PC-3 (cell line): ENCODE data around the gene KLF4.

Experiments
- EZH2 ChIP-seq: fragments of 300-600 bp; sonication (generic); IDR thresholded peaks from one replicate; pipeline ENCODE4 v1.6.1; 2017; ENCODE audit warnings: antibody characterized with exemption, mild to moderate bottlenecking, low read length; ENCODE audit not compliant: unreplicated experiment
- EZH2phosphoT487 ChIP-seq: fragments of 300-600 bp; sonication (generic); IDR thresholded peaks from 2 replicates; pipeline ENCODE4 v1.6.1; 2018; ENCODE audit warnings: mild to moderate bottlenecking, antibody characterized with exemption, low read length, borderline replicate concordance
- TF ChIP-seq, protein P1 (sequence below): fragments of 300-600 bp; sonication (generic); conservative IDR thresholded peaks from 2 replicates; pipeline ENCODE4 v1.5.1; 2017; ENCODE audit warnings: antibody characterized with exemption, low read depth, mild to moderate bottlenecking, low read length

DNA sequence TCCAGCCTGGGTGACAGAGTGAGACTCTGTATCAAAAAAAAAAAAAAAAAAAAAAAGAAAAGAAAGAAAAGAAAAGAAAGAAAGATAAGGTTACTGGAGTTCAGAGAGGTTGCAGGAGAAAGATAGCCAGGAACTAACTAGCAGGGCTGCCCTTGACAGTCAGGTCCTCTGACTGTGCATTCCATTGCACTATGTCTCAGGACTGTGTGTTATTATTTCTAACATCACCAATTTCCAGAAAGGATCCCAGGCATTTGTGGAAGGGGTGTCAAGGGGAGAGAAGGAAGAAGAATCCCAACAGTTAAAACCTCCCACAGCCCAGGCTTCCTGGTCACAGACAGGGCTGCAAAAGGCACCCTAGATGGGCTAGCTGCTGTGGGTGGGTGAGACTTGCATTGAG is 25.1 kb downstream of the KLF4 start:
- TF ChIP-seq, protein P1, sequence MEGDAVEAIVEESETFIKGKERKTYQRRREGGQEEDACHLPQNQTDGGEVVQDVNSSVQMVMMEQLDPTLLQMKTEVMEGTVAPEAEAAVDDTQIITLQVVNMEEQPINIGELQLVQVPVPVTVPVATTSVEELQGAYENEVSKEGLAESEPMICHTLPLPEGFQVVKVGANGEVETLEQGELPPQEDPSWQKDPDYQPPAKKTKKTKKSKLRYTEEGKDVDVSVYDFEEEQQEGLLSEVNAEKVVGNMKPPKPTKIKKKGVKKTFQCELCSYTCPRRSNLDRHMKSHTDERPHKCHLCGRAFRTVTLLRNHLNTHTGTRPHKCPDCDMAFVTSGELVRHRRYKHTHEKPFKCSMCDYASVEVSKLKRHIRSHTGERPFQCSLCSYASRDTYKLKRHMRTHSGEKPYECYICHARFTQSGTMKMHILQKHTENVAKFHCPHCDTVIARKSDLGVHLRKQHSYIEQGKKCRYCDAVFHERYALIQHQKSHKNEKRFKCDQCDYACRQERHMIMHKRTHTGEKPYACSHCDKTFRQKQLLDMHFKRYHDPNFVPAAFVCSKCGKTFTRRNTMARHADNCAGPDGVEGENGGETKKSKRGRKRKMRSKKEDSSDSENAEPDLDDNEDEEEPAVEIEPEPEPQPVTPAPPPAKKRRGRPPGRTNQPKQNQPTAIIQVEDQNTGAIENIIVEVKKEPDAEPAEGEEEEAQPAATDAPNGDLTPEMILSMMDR = no peak
- TF ChIP-seq EZH2phosphoT487 (no peak), EZH2 (no peak)
